HG03520 (cell line): ENCODE data around the gene TNS3.
A peak's percentile ranks its signal among the peaks of the same experiment; 100 is the strongest.
"Not testable (repeated sequence)": the region's sequence is repeated elsewhere in the genome, so short reads cannot be mapped to it uniquely, and the experiment has no call there.

Source experiments
- ATAC-seq: cut with Tn5 transposase; IDR thresholded peaks from one replicate; pipeline ENCODE4 v1.9.1; 2021; ENCODE audit warnings: mild to moderate bottlenecking, moderate library complexity; ENCODE audit not compliant: unreplicated experiment

Gene TNS3

DNA sequence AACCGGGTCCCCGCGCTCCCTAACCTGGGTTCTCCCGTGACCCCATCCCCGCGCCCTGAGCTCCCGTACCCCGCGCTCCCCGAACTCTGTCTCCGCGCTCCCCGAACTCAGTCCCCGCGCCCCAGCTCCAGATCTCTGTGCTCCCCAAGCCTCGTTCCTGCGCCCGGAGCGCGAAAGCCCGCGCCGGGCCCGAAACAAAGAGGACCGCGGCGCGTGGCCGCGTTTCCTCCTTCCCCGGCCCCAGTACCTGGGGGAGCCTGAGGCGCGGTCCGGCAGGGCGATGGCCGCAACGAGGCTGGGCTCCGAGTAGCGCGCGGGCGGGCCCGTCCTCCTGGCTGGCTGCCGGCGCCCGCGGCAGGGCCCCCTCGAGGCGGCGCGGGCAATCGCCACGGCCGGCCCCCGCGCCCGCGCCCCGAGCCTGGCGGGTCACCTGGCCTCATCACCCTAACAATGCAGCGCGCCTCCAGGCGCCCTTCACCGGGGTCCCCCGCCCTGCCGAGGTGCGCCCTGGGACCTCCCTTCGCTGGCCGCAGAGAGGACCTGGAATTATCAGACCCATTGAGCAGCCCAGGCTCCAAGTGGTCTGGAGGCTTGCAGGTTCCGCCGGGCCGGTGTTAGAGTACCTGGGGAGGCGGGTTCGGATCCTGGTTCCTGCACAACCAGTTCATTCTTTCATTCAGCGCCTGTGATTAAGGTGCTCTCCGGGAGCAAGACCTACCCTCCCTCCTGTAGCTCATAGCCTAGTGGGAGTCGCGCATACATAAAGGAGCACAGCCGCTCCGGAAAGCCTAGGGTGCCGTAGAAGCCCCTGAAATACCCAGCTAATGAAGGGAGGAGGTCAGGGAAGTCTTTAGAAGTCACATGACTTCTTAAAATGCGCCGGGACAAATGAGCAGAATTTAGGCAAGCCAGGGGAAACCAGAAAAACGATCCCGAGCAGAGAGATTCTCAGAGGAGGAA, at the start of gene TNS3:
TNS3 (minus strand) TSS at position 308 of the 960 bp plus-strand sequence. CDS start 142,475 bp downstream, outside the sequence.
- ATAC-seq: no peak

DNA sequence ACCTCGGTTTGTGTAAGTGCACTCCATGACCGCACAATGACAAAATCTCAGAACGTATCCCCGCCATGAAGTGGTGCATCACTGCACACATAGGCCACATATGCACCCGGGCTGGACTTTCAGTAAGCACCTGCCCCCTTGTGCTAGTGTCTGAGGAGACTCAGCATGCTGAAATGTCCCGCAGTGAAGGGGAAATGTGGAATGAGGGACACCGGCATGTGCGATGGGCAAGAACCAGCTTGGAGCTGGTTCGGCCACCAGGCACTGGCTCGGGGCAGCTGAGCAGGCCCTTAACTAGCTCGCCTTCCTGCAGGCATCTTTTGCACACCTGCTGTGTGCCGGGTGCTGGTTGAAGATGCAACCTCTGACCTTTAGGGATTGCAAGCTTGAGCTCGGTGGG, 49.8 kb upstream of the TNS3 start:
- no peak for ATAC-seq

DNA sequence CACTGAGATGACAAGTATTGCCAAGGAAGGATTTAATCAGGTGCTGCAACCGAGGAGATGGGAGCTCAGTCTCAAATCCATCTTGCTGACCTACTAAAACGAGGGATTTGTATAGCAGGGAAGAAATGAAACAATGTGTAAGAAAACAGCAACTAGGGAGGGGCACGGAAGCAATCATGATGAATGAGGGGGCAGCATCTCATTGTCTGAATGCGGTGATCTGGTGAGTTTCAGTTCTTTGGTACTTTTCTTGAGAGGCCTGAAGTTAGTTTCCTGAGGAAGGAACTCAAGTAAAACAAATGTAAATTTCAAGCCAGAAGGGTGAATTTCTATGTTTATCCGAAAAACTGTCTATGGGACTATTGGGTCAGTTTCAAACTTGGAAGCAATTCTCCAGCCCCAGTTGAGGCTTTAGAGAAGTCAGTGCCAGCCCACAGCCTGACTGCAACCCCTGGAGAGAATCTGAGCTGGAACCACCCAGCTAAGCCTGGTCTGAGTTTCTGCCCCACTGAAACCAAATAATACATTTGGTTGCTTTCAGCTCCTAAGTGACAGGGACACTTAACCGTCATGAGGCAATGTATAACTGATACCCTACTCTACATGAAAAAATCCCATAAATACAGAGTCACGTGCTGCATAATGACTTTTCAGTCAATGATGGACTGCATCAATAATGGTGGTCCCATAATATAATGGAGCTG, 45.8 kb upstream of the TNS3 start:
- peak; percentile 48 for ATAC-seq

DNA sequence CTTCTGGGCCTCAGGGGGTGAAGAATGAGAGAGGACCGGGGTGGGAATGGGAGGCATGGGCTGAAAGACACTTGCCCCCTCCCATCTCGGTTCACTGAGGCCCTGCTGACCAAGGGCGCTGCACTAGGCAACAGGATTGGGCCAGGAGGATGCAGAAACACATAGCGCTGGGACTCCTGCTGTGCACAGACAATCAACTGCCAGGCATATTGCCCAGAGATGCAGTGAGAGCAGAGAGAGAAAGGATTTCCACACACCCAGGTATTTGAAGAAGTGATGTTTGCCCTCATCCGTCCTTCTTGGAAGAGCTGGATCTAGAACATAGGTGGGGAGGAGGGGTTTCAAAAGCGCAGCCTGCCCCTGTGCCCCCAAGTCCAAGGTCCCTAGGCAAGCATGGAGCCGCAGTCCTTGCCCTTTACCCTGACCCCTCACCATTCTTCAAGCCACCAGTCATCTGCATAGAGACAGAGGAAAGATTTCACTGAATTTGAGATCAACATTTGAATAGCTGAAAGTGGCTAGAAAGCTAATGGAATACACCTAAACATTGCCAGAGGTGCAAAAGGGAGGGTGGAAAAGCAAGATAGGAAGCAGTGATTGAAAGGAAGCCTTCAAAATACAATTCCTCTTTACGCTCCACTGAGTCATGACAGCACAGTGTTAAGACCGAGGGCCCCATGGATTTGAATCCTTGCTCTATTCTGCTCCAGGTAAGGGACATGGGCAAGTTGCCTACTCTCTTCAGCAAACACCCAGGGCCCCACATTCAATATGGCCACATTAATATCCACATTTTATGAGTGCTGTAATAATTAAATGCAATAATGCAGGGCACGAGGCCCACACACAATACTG, 44.2 kb upstream of the TNS3 start:
- ATAC-seq: no peak

DNA sequence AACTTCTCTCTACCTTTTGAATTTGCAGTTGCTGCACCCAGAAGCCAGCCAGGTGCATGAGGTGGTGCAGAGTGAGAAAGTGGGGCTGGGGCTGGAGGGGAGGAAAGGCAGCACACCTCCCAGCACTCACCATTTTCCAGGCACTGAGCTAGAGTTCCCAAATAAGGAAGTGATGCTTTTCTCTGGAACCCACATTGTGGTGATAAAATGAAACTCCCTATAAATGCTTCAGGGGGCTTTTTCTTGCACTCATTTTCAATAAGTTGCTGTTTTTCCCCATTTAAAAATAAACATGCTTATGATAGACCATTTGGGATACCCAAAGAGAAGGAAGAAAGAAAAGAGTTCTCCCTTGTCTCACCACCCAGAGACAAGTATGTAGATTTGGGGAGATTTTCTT, 42.8 kb upstream of the TNS3 start:
- ATAC-seq: no peak

DNA sequence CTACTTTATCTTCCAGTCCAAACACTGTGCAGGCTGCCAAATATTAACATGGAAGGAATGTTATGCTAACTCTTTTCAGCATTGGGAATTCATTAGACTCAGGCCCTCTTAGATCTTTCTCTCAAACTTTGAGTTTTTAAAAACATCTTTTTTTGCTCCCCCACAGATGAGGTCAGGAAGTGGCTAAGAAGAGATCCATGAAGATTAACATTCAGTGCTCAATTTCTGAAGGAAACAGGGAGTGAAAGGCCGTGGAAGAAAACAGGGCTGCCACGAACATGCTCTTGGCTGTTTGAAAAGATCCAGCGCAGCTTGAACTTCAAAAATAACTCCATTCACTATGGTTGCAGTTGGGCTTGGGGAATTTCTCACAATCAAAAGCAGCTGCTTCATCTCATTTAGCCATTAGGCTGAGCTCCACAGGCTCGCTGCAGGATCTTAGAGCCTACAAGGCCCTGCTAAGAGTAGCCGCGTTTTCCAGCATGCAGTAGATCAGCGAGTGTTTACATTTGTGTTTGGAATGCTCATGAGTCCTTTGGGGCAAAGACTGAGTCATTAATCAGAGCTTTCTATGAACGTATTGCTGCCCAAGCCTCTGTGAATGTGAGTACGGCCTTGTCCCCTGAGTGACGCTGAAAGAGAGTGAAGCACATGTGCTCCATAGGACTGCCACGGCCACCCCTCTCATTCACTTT, 41.2 kb upstream of the TNS3 start:
- no peak for ATAC-seq

DNA sequence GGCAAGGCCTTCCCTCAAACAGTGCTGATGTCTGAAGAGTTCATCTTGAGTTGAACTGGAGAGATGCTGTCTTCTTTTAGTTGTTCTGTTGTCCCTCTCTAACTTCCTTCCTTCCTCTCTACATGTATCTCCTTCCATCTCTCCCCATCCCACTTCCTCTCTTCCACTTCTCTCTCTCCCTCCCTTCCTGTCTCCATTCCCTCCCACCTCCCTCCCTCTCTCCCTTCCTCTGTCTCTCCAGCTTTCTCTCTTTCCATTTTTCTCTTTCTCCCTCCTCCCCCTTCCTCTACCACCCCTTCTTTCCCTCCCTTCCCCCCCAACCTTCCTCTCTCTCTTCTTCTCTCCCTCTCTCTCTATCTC, 40.7 kb upstream of the TNS3 start:
- ATAC-seq: no peak

DNA sequence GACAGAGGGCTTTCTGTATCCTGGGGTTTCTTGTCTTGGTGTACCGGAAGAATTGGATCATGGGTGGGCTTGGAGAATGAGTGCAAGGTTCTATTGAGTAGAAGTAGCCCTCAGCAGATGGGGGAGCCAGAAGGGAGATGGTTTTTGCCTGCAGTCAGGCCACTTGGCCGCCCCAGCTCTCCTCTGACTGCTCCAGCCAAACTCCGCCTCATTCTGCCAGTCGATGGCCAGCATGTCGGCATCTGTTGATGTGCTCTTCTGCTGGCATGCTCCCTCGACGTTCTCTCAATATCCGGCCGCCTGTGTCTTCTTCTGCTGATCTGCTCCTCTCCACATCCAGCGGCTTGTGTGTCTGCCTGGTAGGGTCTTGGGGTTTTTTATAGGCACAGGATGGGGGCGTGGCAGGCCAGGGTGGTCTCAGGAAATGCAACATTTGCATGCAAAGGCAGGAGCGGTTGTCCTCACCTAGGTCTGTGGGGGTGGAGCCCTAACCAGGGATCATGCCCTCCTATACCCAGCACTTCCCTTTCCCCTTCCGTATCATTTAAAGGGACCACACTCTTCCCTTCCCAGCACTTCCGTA, 40.2 kb upstream of the TNS3 start:
- ATAC-seq: no peak

DNA sequence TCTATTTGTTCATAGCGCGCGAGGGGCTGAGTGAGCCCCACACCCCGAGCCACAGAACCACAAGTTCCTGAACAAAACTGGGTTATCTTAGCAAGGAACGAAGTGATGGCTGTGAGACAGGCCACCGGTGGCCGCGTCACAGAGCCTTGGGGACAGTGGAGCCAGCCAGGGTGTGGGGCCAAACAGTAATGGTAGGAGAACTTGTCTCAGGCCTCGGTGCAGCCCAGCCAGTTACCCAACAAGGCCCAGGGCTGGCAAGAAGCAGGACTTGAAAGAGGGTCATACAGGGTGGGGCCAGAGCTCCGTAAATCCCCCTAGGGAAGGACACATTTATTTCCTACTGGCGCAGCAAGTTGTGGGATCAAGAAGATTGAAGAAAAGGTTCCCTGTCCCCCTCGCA, 39.4 kb upstream of the TNS3 start:
- ATAC-seq: no peak

DNA sequence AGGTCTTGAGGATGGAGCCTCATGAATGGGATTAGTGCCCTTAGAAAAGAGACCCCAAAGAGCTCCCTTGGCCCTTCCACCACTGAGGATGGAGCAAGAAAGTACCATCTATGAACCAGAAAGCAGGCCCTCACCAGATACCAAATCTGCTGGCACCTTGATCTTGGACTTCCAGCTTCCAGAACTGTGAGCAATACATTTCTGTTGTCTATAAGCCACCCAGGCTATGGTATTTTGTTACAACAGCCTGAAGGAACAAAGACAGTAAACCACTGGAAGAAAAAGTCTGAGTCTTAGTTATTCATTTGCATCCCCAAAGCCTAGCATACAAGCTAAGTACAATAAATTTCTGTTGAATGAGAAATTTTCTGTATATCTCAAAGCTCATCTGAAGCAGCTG, 37.9 kb upstream of the TNS3 start:
- no peak for ATAC-seq

DNA sequence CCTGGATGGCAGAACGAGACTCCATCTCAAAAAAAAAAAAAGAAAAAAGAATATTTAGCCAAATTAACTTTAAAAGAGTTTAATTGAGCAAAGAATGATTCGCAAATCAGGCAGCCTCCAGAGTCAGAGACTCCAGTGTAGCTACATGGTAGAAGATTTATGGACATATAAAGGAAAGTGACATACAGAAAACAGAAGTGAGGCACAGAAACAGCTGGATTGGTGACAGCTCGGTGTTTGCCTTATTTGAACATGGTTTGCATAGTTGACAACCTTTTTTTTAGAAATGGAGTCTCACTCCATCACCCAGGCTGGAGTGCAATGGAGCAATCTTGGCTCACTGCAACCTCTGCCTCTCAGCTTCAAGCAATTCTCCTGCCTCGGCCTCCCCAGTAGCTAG, 35.2 kb upstream of the TNS3 start:
- ATAC-seq: no peak

DNA sequence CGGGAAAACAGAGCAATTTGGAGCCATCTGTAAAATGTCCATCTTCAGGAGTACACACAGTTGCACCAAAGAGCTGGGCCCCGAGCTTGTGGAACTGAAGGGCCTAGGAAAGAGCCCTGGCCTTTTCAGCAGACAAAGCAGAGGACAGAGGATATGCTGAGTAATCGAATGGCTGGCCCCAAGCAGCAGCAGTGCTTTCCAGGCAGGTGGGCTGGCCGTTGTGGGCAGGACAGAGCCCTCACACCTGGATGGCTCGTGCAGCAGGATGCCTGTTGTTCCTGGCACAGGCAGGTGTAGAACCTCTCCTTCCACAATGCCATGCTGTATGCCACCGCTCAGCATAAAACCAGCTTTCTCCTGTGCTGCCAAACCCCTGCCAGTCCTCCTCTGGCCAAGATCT, 32.5 kb upstream of the TNS3 start:
- no peak for ATAC-seq

DNA sequence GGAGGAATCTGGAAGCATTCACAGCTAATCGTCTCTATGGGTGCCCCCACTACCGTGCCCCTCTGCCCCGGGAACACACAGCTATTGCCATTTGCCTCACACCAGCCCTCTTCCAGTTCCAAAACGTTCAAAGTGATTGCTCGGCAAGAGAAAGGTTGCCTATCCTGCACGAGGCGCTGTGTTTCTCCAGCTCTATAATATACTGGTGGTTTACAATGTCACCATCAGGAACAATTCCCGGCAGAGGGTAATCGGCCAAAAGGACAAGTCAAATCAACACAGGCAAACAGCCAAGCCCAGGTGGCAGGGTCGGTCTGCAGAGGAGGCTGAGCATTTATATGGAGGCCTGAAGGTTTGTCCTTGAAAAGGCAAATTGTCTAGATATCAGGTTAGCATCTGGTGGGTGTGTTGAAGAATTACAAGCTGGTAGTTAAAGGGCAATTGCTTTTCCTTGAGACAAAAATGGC, 29.2 kb upstream of the TNS3 start:
- ATAC-seq: no peak

DNA sequence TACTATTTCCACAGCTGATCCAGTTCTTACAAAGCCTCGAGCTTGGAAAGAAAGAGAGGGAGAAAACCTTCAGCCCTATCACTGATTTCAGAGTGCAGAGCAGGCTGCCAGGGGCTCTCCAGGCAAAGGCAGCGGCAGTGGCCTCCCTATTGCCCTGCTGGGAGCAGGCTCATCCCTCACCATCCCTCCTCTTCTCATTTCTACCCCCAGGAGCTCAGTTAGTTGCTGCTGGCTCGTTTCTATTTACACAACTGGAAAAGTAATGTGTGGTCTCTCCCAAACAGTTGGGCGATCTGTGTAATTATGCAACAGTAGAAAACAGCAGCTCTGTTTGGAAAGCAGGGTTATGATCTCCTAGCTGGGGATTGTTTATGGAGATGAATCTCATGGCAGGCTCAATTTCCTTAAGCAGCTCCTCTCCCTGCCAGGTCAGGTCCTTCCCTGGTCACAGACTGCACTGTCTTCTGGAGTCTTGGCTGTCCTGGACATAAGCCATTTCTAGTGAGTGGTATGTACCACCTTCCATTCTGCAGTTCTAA, 28.7 kb upstream of the TNS3 start:
- no peak for ATAC-seq

DNA sequence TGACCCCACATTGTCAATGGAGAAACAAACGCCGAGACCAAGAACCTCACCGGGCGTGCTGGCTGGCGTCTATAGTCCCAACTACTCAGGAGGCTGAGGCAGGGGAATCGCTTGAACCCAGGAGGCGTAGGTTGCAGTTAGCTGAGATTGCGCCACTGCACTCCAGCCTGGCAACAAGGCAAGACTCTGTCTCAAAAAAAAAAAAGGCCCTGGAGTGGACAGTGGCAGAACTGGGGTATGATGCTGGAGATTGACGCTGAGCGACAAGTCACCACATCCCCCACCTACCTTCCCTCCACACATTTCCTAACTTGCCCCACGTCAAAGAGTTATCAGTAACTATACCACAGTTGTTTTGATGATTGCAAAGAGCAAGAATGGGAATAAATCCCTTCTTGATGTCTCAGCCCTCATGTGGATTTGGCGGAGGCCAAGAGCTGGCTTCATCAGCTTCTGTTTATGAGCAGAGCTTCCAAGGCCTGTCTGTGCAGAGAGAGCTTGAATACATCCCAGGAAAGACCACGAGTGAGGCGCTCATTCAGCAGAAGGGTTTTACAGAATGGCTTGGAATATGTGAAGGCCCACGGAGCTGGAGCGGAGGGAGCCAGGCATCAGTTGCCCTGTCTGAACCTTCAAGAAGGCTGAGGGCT, 28.0 kb upstream of the TNS3 start:
- no peak for ATAC-seq

DNA sequence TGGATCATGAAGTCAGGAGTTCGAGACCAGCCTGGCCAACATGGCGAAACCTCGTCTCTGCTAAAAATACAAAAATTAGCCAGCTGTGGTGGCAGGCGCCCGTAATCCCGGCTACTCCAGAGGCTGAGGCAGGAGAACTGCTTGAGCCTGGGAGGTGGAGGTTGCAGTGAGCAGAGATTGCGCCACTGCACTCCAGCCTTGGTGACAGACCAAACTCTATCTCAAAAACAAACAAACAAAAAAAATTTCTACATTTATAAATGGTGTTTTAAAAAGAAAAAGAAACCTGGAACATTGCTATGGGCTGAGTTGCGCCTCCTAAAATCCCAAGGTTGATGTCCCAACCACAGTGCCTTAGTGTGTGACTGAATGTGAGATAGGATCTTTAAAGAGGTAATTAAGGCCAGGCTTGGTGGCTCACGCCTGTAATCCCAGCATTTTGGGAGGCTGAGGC, 24.7 kb upstream of the TNS3 start:
- ATAC-seq: not testable (repeated sequence)

DNA sequence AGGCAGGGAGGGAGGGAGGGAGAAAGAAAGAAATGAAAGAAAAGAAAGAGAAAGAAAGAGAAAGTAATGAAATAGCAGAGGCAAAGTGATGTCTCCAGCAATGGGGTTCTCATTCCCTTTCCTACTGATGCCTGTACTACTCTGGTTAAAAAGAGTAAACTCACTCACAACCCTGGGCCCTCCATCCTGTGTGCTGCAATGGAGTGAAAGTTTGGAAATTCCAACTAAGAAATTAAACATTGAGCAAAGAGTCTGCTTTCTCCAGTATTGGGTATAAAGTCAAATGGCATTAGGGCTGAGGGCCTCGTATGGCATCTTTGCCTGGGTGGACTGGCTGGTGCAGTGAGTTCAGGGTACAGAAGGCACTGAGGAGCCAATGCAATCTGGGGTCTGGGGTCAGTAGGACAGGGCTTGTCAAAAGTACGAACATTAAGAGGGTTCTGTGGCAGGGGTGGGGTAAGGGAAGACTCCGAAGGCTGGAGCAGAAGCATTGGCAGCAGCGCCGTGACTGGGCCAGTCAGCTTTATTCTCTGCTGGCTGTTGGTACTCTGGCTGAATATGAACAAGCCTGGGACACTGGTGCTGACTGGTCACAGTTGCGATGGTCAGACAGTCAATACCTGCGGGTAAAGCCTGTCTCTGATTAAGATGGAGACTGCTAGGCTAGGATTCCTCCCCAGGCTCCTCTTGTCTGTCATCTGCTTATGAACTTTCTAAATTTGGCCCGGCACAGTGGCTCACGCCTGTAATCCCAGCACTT, 24.1 kb upstream of the TNS3 start:
- ATAC-seq: no peak

DNA sequence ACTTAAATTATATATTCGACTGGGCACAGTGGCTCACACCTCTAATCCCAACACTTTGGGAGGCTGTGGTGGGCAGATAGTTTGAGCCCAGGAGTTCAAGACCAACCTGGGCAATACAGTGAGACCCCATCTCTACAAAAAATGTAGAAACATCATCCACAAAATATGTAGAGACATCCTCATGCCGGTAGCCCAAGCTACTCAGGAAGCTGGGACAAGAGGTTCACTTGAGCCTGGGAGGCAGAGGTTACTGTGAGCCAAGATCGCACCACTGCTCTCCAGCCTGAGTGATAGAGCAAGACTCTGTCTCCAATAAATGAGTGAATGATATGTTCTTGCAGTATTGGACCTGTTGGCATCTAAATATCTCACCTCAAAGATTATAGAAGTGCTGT, 22.6 kb upstream of the TNS3 start:
- no peak for ATAC-seq
